ENCODE data around the gene TOP3A. TPM values are rescaled to one million over a fixed set of nuclear protein-coding genes. Genes with fewer than 3 reads are reported as not detected.
"Not testable (repeated sequence)": the region's sequence is repeated elsewhere in the genome, so short reads cannot be mapped to it uniquely, and the experiment has no call there.

TOP3A gene
- 33.0 TPM for total RNA-seq

- Histone ChIP-seq H3K4me3 (ENCODE audit: low read length) (peak within 1 kb of the TSS; percentile 93), H3K9me3 (ENCODE audit: low read depth, low read length) (no peaks in the 10 kb centered on the region), H3K4me1 (ENCODE audit: insufficient read depth, low read length) (peaks cover 72% of the 10 kb centered on the region), H3K27me3 (ENCODE audit: insufficient read depth, low read length) (no peaks in the 10 kb centered on the region)
Measured at GRCh38 chr17:18314731-18315561, at the start of gene TOP3A, which contains the start of gene SMCR8. TSS of gene TOP3A (minus strand) at chr17:18314994. CDS start at chr17:18314778, 216 bp downstream. TSS of gene SMCR8 (plus strand) at chr17:18315293. CDS start at chr17:18315790, 497 bp downstream.

GRCh38 chr17:18364166-18364565, 49.4 kb upstream of the TOP3A start:
- Histone ChIP-seq H3K4me3 (ENCODE audit: low read length) (no peak overlapping the region), H3K27me3 (ENCODE audit: insufficient read depth, low read length) (no peaks in the 10 kb centered on the region), H3K4me1 (ENCODE audit: insufficient read depth, low read length) (peaks cover 16% of the 10 kb centered on the region), H3K9me3 (ENCODE audit: low read depth, low read length) (no peaks in the 10 kb centered on the region)

- Histone ChIP-seq H3K4me1 (ENCODE audit: insufficient read depth, low read length) (peaks cover 16% of the 10 kb centered on the region), H3K4me3 (ENCODE audit: low read length) (peak within 1 kb of the TSS; percentile 65), H3K9me3 (ENCODE audit: low read depth, low read length) (no peaks in the 10 kb centered on the region), H3K27me3 (ENCODE audit: insufficient read depth, low read length) (no peaks in the 10 kb centered on the region)
Measured at GRCh38 chr17:18363101-18364049, 48.6 kb upstream of the TOP3A start, which contains the start of gene SHMT1. TSS of gene SHMT1 (minus strand) at chr17:18363550. CDS start at chr17:18355981, 7,569 bp downstream.

- H3K27me3 ChIP-seq (ENCODE audit: insufficient read depth, low read length) = no peaks in the 10 kb centered on the region
- H3K4me1 ChIP-seq (ENCODE audit: insufficient read depth, low read length) = peaks cover 16% of the 10 kb centered on the region
- H3K4me3 ChIP-seq (ENCODE audit: low read length) = peak overlapping the region; percentile 65
- no peaks in the 10 kb centered on the region for H3K9me3 ChIP-seq (ENCODE audit: low read depth, low read length)
Measured at GRCh38 chr17:18362698-18363100, 47.9 kb upstream of the TOP3A start.

DNA sequence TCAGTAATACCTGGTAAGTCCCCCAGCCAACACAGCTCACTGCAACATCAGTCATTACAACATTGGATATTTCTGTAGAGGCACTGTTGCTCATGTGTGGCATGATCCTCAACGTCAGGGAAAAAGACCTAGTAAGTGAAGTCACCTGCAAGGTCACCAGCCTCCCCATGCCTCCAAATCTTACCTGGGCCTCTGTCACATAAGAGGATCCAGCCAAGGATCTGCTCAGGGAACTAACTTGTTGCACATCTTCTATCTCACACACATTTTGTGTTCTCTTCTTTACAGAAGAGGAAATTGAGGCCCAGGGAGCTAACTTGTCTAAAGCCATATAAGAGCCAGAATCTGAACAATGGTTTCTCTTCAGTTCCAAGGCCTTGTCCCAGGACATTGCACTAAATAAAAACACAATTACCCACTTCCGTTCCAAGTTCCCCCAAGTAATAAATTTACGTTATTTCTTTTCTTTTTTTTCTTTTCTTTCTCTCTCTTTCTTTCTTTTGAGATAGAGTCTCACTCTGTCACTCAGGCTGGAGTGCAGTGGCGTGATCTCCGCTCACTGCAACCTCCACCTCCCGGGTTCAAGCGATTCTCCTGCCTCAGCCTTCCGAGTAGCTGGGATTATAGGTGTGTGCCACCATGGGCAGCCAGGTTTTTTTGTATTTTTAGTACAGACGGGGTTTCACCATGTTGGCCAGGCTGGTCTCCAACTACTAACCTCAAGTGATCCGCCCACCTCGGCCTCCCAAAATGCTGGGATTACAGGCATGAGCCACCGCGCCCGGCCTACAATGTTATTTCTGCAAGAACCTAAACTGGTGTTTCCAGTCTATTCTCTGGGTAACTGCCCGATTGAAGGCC, 47.3 kb upstream of the TOP3A start:
- H3K4me3 ChIP-seq (ENCODE audit: low read length) = no peak overlapping the region
- H3K27me3 ChIP-seq (ENCODE audit: insufficient read depth, low read length) = no peaks in the 10 kb centered on the region

DNA sequence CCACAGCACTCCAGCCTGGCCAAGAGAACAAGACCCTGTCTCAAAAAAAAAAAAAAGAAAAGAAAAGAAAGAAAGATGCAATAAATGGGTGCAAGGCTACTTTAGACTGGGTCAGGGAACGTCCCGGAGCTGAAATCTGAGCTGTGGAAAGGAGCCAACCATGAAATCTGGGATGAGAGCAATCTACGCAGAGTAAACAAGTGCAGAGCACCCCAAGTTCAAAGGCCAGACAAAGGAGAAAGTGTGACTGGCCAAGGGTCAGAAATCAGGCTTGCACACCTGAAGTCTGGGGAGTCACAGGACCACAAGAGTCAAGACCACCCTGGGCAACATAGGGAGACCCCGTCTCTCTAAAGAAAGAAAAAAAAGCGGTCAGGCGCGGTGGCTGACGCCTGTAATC, 45.7 kb upstream of the TOP3A start:
- H3K27me3 ChIP-seq (ENCODE audit: insufficient read depth, low read length) = no peaks in the 10 kb centered on the region

More for the DNA sequence above, 47.3 kb upstream of the TOP3A start:
- Histone ChIP-seq H3K4me1 (ENCODE audit: insufficient read depth, low read length) (peaks cover 17% of the 10 kb centered on the region), H3K9me3 (ENCODE audit: low read depth, low read length) (no peaks in the 10 kb centered on the region)

GRCh38 chr17:18356624-18357023, 41.8 kb upstream of the TOP3A start:
- Histone ChIP-seq H3K27me3 (ENCODE audit: insufficient read depth, low read length) (no peaks in the 10 kb centered on the region), H3K9me3 (ENCODE audit: low read depth, low read length) (no peaks in the 10 kb centered on the region), H3K4me3 (ENCODE audit: low read length) (no peak overlapping the region), H3K4me1 (ENCODE audit: insufficient read depth, low read length) (peaks cover 9% of the 10 kb centered on the region)

More for the DNA sequence above, 45.7 kb upstream of the TOP3A start:
- Histone ChIP-seq H3K4me3 (ENCODE audit: low read length) (no peak overlapping the region), H3K4me1 (ENCODE audit: insufficient read depth, low read length) (peaks cover 25% of the 10 kb centered on the region), H3K9me3 (ENCODE audit: low read depth, low read length) (no peaks in the 10 kb centered on the region)

GRCh38 chr17:18353541-18353940, 38.7 kb upstream of the TOP3A start:
- H3K27me3 ChIP-seq (ENCODE audit: insufficient read depth, low read length) = no peaks in the 10 kb centered on the region
- H3K4me3 ChIP-seq (ENCODE audit: low read length) = no peak overlapping the region
- no peaks in the 10 kb centered on the region for H3K9me3 ChIP-seq (ENCODE audit: low read depth, low read length)
- H3K4me1 ChIP-seq (ENCODE audit: insufficient read depth, low read length) = peaks cover 9% of the 10 kb centered on the region

GRCh38 chr17:18344021-18344420, 29.2 kb upstream of the TOP3A start:
- no peaks in the 10 kb centered on the region for H3K4me1 ChIP-seq (ENCODE audit: insufficient read depth, low read length)
- no peak overlapping the region for H3K4me3 ChIP-seq (ENCODE audit: low read length)
- H3K9me3 ChIP-seq (ENCODE audit: low read depth, low read length) = no peaks in the 10 kb centered on the region
- H3K27me3 ChIP-seq (ENCODE audit: insufficient read depth, low read length) = no peaks in the 10 kb centered on the region

- no peaks in the 10 kb centered on the region for H3K4me1 ChIP-seq (ENCODE audit: insufficient read depth, low read length)
- H3K4me3 ChIP-seq (ENCODE audit: low read length) = no peak overlapping the region
- H3K27me3 ChIP-seq (ENCODE audit: insufficient read depth, low read length) = no peaks in the 10 kb centered on the region
- no peaks in the 10 kb centered on the region for H3K9me3 ChIP-seq (ENCODE audit: low read depth, low read length)
Measured at GRCh38 chr17:18339933-18340332, 25.1 kb upstream of the TOP3A start.

DNA sequence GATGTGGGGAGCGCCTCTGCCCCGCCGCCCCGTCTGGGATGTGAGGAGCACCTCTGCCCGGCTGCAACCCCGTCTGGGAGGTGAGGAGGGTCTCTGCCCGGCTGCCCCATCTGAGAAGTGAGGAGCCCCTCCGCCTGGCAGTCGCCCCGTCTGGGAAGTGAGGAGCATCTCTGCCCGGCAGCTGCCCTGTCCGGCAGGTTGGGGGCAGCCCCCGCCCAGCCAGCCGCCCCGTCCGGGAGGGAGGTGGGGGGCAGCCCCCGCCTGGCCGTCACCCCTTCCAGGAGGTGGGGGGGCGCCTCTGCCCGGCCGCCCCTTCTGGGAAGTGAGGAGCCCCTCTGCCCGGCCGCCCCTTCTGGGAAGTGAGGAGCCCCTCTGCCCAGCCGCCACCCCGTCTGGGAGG, 23.4 kb upstream of the TOP3A start:
- not testable (repeated sequence) for H3K4me3 ChIP-seq (ENCODE audit: low read length); H3K9me3 ChIP-seq (ENCODE audit: low read depth, low read length); H3K4me1 ChIP-seq (ENCODE audit: insufficient read depth, low read length); H3K27me3 ChIP-seq (ENCODE audit: insufficient read depth, low read length)

GRCh38 chr17:18332909-18333489, 18.2 kb upstream of the TOP3A start:
- H3K4me1 ChIP-seq (ENCODE audit: insufficient read depth, low read length) = peaks cover 6% of the 10 kb centered on the region
- no peaks in the 10 kb centered on the region for H3K27me3 ChIP-seq (ENCODE audit: insufficient read depth, low read length)
- no peaks in the 10 kb centered on the region for H3K9me3 ChIP-seq (ENCODE audit: low read depth, low read length)
- H3K4me3 ChIP-seq (ENCODE audit: low read length) = no peak overlapping the region

DNA sequence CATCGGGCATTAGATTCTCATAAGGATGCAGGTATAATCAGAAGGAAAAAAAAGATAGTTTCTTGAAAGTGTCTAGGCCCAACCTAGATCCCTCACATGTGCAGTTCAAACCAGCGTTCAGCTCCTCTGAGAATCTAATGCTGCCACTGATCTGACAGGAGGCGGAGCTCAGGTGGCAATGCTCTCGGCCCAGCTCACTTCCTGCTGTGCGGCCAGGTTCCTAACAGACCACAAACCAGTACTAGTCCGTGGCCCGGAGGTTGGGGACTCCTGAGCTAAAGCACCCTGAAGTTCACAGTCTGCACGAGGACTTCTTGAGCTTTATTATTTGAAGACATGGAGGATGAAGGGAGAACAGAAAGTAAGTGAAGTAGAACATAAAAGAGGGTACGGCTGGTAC, 17.1 kb upstream of the TOP3A start:
- Histone ChIP-seq H3K4me1 (ENCODE audit: insufficient read depth, low read length) (peaks cover 6% of the 10 kb centered on the region), H3K4me3 (ENCODE audit: low read length) (no peak overlapping the region), H3K9me3 (ENCODE audit: low read depth, low read length) (no peaks in the 10 kb centered on the region), H3K27me3 (ENCODE audit: insufficient read depth, low read length) (no peaks in the 10 kb centered on the region)

DNA sequence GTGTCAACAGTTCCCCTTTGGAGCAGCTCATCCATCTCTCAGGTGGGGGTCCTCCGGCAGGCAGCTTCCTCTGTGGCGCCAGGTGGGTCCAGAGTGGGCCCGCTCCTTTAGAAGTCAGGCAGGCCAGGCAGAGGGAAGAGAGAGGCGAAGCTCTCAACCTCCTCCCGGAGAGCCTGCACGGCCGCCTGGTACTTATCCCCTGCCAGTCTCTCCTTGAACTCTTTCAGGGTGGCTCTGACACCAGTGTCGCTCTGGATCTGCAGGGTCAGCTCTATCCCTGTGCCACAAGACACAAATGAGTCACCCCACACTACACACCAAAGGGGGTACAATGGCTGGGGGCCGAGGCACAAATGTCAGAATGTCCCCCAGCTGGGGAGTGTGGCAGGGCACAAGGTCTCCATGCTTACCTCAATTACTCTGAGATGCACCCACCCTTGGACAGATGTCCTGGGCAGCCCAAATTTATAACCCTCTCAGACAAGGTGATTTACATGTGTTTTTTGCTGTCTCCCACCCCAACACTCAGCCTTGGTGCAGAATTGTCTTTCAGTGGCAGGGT, 13.9 kb upstream of the TOP3A start:
- Histone ChIP-seq H3K4me1 (ENCODE audit: insufficient read depth, low read length) (peaks cover 16% of the 10 kb centered on the region), H3K4me3 (ENCODE audit: low read length) (no peak overlapping the region), H3K9me3 (ENCODE audit: low read depth, low read length) (no peaks in the 10 kb centered on the region), H3K27me3 (ENCODE audit: insufficient read depth, low read length) (no peaks in the 10 kb centered on the region)
